ENCODE results near the gene WDR90.

WDR90 gene

DNA sequence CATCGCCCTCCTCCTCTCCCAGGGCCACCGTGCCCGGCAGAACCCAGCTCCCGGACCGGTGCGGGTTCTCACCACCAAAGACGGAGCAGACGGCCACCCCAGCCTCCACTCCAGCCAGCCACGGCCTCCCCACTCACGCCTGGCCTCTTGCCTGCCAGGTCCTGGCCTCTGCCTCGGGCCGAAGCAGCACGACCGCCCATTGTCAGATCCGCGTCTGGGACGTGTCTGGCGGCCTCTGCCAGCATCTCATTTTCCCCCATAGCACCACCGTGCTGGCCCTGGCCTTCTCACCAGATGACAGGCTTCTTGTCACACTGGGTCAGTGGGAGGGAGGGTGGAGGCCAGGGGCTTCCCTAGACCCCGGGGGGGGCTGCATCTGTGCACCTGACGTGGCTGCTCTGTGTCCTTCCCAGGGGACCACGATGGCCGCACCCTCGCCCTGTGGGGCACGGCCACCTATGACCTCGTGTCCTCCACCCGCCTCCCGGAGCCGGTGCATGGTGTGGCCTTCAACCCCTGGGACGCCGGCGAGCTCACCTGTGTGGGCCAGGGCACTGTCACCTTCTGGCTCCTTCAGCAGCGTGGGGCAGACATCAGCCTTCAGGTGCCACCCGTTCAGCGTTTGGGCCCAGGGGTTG, 12.1 kb downstream of the WDR90 start:
- no peak for DNase-seq

DNA sequence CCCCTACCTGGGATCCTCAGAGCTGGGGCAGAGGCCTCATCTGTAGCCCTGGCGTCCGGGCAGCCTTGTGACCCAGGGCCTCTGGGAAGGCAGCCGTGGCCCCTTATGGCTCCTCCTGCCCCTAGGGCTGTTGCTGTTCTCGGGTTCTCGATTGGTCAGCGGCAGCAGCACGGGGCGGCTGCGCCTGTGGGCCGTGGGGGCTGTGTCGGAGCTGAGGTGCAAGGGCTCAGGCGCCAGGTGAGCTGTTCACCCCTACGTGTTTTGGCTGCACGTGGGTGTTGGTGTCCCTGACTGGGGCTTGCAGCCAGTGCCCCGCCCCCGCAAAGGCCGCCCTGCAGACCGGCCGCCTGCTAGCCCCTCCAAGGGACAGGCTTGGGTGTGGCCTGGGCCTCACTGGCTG, 12.9 kb downstream of the WDR90 start:
- no peak for DNase-seq

DNA sequence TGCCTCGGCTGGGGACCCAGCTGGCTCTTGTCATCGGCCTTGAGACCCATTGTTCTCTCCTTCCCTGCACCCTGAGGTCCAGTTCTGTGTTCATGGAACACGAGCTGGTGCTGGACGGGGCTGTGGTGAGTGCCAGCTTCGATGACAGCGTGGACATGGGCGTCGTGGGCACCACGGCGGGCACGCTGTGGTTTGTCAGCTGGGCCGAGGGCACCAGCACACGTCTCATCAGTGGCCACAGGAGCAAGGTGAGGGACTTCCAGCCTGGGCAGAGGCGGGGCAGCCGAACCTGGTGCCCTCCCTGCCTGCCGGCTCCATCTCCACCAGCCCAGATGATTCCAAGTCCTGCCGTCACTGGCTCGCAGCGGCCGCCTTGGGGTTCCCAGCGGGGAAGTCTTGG, 13.4 kb downstream of the WDR90 start:
- DNase-seq = no peak

DNA sequence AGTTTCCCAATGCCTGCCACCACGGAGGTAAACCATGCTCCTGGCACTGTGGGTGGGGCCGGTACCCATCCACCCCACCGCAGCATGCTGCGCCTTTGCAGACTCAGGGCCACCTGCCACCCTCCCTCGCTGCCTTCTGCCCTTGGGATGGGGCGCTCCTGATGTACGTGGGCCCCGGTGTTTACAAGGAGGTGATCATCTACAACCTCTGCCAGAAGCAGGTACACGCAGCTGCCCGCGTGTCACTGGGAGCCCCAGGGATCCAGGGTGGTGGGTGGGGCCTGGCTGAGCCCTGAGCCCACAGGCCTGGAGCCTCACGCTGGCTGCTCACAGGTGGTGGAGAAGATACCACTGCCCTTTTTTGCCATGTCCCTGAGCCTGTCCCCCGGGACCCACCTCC, 17.4 kb downstream of the WDR90 start:
- DNase-seq = no peak

DNA sequence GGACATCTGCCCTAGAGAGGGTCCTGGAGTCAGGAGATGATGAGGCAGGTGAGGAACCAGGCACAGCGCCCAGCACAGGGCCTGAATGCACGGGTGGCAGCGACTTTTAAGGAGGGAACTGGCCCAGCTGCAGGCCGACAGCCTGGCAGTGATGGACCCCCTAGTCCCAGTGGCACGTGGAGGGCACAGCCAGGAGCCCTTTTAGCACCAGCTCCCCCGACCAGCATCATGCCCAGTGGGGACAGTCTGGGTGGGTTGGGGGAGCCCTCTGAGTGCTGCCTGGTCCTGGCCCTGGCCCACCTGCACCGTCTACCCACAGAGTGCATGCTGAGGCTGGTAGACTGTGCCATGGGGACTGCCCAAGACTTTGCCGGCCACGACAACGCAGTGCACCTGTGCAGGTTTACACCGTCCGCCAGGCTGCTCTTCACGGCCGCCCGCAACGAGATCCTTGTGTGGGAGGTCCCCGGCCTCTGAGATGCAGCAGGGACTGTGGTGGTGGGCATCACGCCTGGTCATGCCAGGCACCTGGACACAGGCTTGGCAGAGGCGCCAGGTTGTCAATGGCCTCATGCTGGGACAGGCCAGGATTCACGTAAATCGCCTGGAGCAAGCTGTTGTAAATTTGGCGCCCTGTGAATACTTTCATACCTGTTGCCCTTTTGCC, 18.1 kb downstream of the WDR90 start:
- no peak for DNase-seq

DNA sequence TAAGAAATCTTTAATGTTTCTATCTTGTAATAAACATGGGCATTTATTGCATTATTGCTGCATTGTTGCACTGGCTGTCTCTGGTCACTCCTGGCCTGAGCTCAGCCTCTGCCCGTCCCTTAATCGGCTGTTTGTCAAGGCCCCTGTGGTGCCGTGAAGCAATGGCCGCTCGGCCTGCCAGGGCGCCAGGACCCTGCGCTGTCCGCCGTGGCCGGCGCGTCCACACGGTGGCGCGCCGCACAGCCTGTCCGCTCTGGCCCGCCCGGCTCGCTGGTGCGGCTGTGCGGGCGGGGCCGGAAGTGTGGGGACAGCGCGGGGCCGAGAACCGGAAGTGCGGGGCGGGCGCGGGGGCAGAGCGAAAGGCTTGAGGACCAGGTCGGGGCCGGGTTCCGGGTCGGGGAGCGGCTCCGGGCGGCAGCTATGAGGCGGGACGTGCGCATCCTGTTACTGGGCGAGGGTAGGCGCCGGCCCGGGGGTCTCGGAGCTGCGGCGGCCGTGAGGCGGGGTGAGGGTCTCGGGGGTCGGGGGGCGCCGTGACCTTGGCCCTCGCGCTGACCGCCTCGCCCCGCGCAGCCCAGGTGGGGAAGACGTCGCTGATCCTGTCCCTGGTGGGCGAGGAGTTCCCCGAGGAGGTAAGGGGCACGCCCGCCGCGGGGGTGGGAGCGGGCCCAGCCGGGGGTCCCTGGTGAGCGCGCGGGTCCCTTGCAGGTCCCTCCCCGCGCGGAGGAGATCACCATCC, 18.8 kb downstream of the WDR90 start, which contains the start of gene RHOT2:
Gene RHOT2 (plus strand): TSS at position 353 of the 739 bp plus-strand sequence. CDS start 68 bp downstream, at position 421.
- peak; percentile 72 for DNase-seq

DNA sequence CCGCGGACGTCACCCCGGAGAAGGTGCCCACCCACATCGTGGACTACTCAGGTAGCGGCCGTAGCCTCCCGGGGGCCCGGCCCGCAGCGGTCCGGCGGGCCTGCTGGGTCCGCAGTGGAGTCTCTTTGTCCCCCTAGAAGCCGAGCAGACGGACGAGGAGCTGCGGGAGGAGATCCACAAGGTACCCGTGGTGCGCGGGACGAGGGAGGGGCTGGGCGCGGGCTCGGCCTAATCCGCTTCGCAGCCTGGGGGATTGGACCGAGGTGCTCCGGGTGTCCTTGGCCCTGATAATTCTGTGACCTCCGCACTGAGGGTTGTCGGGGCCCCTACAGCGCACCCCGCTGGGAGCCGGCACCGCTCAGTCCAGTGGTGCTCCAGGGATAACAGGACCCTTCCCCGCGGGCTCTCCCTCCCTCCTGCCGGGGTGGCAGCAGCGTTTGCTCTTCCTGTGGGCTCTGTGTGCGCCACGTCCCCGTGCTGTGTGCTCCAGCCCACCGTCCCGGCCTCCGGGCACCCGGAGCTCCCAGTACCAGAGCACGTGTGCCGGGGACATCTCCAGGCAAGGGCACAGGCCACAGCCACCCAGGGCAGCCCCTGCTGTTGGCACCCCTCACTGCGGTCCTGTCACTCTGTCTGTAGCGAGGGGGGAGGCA, 19.5 kb downstream of the WDR90 start:
- DNase-seq = no peak

DNA sequence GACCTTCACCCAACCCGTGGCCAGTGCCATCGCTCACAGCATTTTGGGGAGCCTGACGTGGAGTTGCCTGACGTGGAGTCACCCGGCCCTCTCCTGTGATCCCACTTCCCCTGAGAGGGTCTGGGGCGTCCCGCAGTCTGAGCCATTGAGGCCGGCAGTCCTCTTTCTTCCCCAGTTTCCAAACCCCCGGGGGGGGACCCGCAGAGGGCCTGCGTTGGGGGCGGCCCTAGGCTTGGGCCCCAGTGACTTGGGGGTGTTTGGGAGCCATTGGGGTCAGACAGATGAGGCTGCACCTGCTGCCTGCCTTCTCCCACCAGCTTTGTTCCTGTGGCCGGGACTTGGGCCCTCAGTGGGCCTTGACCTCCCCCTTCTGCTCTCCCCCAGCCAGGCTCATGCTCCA, 20.5 kb downstream of the WDR90 start:
- DNase-seq = no peak

DNA sequence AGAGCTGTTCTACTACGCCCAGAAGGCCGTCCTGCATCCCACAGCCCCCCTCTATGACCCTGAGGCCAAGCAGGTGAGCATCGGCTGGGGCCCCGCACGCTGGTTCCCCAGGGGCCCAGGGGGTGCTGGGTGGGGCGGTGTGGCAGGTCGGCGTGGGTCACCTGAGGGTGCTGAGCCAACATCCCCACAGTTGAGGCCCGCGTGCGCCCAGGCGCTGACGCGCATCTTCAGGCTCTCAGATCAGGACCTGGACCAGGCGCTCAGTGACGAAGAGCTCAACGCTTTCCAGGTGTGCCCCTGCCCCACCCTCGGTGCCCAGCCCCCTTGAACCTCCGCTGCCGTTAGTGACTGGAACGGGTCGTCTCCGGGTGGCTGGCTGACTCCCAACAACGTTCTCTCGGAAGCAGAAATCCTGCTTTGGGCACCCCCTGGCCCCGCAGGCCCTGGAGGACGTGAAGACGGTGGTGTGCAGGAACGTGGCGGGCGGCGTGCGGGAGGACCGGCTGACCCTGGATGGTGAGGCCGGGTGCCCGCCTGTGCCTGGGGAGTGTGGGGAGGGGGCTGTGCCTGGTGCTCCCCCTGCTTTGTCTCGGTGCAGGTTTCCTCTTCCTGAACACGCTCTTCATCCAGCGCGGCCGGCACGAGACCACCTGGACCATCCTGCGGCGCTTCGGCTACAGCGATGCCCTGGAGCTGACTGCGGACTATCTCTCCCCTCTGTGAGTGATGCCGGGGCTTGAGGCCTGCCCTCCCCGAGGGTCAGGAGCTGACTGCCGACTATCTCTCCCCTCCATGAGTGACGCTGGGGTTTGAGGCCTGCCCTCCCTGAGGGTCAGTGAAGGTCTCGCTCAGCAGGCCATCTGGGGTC, 21.6 kb downstream of the WDR90 start:
- no peak for DNase-seq

DNA sequence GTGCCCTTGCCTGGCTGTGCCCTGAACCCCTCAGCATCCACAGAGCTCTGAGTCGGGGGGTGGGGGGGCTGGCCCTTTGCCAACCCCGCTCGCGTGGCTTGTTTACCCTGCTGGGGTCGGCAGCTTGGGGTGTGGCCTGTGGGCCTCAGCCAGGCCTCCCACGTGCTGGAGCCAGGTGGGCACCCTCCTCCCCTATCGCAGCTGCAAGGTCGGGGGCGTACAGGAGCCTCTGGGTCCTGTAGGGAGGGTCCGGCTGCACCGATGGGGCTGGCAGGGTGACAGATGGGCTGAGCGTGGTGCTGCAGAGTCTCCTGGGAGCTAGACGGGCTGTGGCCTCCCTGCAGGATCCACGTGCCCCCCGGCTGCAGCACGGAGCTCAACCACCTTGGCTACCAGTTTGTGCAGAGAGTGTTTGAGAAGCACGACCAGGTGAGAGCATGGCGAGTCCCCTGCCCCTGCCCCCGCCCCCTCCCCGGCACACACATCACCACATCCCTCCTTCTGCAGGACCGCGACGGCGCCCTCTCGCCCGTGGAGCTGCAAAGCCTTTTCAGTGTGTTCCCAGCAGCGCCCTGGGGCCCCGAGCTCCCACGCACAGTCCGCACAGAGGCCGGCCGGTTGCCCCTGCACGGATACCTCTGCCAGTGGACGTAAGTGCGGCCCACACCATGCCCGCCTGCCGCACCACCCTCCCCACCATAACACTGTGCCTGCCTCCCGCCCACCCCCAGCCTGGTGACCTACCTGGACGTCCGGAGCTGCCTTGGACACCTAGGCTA, 22.4 kb downstream of the WDR90 start:
- DNase-seq = no peak

DNA sequence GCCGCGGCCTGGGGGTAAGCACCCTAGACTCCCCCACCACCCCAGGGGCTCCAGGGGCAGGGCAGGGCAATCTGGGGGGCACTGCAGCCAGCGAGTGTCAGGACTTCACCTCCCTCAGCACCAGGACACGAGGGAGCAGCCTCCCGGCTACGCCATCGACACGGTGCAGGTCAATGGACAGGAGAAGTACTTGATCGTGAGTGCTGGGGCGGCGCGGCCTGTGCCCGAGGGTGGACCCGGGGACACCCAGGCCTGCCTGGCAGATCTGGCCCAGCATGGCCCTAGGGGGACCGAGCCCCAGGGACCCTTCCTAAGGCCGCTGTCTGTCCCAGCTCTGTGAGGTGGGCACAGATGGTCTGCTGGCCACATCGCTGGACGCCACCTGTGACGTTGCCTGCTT, 23.2 kb downstream of the WDR90 start:
- no peak for DNase-seq

DNA sequence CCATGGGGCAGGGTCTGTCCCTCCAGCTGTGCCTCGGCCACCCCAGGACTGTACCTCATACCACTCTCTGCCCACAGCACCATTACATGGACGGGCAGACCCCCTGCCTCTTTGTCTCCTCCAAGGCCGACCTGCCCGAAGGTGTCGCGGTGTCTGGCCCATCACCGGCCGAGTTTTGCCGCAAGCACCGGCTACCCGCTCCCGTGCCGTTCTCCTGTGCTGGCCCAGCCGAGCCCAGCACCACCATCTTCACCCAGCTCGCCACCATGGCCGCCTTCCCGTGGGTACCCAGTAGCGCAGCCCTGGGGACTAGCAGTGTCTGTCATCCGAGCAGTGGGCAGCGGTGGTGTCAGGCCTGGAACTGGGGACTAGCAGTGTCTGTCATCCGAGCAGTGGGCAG, 23.7 kb downstream of the WDR90 start:
- no peak for DNase-seq

DNA sequence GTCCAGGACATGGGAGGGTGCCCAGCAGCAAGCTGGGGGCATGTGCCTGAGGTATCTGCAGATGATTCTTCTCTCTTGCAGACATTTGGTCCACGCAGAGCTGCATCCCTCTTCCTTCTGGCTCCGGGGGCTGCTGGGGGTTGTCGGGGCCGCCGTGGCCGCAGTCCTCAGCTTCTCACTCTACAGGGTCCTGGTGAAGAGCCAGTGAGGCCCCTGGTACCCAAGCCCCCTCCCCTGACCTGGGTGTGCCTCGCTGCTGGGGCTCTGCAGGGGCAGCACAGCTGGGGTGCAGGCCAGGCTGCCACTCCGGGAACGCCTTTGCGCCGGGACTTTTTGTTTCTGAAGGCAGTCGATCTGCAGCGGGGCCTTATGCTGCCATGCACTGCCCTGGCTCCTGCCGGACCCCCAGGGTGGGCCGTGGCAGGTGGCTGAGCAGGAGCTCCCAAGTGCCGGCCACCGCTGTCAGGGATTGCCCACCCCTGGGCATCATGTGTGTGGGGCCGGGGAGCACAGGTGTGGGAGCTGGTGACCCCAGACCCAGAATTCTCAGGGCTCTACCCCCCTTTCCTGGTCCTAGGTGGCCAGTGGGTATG, 24.3 kb downstream of the WDR90 start:
- DNase-seq = no peak

DNA sequence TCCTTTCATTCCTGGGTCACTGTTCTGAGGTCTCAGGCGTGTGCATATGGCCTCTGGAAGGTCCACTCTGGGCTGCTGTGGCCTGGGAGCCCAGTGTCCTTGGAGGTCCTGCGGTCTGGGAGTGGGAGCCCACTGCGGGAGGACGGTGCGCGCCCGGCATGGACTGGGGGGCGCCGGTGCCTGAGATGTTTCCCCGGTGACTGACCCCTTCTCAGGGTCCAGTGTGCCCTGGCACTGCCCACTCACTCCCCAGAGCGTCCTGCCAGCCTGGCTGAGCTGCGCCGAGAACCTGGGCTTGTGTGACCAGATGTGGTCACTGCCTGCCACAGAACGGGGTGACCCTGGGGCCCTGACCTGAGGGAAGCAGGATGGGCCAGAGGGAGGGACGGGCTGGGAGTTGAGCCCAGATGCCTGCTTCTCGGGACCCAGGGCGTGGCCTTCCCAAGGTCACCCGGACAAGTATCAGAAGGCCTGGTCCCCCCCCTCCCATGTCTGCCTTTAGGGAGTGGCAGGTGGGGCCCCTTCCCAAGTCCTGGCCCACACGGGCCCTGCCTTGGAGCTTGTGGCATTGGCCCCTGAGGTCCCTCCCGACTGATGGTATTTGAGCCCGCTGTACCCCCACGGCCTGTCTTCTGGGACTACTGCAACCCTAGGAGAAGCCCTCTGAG, 25.2 kb downstream of the WDR90 start:
- DNase-seq = no peak

DNA sequence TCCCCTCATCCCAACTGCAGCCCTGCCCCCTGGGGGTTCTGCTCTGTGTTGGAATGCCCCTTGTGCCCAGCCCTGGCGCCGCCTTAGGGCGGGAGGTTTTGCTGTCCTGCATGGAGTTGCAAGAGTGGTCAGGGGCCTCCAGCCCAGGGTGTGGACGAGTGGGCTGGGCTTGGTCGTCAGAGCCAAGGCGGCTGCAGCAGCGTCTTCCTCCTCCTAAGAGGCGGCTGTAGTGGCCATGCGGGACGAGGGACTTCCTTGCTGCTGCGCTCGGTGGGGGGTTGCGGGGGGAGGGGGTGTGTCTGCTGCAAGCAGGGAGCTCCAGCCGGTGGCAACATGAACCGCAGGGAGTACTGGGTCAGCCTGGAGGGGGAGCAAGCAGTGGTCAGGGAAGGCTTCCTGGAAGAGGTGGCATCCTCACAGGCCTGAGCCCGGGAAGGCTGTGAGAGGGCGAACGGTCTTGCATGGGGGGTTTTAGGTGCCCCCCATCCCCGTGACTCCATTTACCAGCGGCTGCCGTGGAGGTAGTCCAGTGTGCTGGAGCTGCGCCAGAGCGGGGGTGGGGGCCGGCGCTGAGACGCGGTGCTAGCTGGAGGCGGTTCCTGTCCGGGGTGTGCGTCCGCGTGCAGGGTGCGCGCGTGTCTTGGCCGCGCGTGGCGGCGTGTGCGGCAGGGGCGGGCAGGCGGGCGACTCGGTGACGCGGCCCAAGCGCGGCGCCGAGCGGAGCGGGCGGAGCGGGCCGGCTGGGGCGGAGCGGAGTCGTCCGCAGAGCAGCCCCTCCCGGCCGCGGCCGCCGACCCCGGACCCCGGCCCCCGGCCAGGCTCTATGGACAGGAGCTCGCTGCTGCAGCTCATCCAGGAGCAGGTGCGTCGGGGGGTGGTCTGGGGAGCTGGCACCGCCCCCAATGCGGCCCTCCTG, 26.1 kb downstream of the WDR90 start, which contains the start of gene RHBDL1:
Gene RHBDL1 (plus strand): TSS at position 704 of the 916 bp plus-strand sequence. CDS start 120 bp downstream, at position 824.
- no peak for DNase-seq

DNA sequence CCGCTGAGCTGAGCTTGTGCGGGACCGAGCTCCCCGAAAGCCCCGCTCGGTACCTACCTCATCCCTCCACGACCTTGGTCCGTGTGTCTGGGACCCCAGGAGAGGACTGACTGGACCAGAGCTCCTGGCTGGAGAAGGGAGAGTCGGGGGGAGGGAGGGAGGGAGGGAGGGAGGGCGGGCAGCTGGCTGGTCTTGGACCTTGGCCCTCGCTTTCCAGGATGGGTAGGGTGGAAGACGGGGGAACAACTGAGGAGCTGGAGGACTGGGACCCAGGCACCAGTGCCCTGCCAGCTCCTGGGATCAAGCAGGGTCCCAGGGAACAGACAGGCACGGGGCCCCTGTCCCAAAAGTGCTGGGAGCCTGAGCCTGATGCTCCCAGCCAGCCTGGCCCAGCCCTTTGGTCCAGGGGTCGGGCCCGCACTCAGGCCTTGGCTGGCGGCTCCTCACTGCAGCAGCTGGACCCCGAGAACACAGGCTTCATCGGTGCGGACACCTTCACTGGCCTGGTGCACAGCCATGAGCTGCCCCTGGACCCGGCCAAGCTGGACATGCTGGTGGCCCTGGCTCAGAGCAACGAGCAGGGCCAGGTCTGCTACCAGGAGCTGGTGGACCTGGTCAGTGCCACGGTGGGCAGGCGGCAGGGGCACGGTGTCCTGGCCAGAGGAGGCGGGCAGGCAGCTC, 26.9 kb downstream of the WDR90 start:
- no peak for DNase-seq

DNA sequence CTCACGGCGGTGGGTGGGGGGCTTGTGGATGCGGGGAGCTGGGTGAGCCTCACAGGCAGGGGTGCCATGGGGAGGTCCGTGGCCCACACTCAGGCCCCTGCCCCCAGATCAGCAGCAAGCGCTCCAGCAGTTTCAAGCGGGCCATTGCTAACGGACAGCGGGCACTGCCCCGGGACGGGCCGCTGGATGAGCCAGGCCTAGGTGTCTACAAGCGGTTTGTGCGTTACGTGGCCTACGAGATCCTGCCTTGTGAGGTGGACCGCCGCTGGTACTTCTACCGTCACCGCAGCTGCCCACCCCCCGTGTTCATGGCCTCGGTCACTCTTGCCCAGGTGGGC, 27.4 kb downstream of the WDR90 start:
- DNase-seq = no peak

DNA sequence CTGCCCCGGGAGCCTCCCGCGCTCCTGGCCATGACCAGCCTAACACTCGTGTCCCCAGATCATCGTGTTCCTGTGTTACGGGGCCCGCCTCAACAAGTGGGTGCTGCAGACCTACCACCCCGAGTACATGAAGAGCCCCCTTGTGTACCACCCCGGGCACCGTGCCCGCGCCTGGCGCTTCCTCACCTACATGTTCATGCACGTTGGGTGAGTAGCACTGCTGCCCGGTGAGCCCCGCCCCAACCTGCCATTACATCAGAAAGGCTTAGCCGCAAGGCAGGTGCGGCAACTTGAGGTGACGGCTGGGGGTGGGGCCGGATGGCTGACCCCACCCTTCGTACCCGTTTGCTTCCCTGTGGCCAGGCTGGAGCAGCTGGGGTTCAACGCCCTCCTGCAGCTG, 27.7 kb downstream of the WDR90 start:
- DNase-seq = peak; percentile 87

All from DMS153 (cell line).